ENCODE data around the gene LYRM9.
"Not testable (repeated sequence)": the region's sequence is repeated elsewhere in the genome, so short reads cannot be mapped to it uniquely, and the experiment has no call there.

The LYRM9 gene

DNA sequence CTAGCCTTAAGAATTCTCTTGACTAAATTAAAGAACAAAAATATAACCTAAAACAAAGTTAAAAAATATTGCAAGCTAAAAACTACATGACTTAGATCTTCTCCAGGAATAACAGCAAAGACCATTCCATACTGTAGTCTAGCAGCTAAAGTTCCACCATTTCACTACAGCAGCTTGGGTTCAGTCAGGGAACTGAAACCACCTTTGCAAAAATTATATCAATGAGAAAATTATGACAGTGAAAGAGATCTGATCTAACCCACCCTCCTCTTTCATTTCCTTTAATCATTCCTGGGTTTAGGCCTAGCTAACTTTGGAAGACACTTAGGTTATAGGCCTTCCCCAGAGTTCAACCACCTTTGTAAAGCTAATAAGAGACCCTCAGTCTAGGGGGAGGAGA is 56.5 kb downstream of the LYRM9 start:
- H3K36me3 ChIP-seq (ENCODE audit: control insufficient read depth, low read length), result no peaks in the 10 kb centered on the region
- no peaks in the 10 kb centered on the region for H3F3A ChIP-seq (ENCODE audit: control insufficient read depth, insufficient read depth)
- H3K9me2 ChIP-seq (replicated peaks; ENCODE audit: control insufficient read depth, low read length), result no peaks in the 10 kb centered on the region
- H3K4me3 ChIP-seq (ENCODE audit: low read length), result no peak overlapping the region
- H3K4me1 ChIP-seq (ENCODE audit: control insufficient read depth, low read length), result no peaks in the 10 kb centered on the region
- no peaks in the 10 kb centered on the region for H4K20me1 ChIP-seq (ENCODE audit: control insufficient read depth, insufficient read depth, low read depth, low read length)
- H3K4me2 ChIP-seq (ENCODE audit: low read length), result no peak overlapping the region
- no peaks in the 10 kb centered on the region for H3K9me3 ChIP-seq (ENCODE audit: control insufficient read depth, insufficient read depth, low read length)
- no peaks in the 10 kb centered on the region for H3K27me3 ChIP-seq (ENCODE audit: control insufficient read depth, low read length)
- no peak overlapping the region for H3K27ac ChIP-seq (ENCODE audit: low read depth, low read length)
- TF ChIP-seq, protein P1, sequence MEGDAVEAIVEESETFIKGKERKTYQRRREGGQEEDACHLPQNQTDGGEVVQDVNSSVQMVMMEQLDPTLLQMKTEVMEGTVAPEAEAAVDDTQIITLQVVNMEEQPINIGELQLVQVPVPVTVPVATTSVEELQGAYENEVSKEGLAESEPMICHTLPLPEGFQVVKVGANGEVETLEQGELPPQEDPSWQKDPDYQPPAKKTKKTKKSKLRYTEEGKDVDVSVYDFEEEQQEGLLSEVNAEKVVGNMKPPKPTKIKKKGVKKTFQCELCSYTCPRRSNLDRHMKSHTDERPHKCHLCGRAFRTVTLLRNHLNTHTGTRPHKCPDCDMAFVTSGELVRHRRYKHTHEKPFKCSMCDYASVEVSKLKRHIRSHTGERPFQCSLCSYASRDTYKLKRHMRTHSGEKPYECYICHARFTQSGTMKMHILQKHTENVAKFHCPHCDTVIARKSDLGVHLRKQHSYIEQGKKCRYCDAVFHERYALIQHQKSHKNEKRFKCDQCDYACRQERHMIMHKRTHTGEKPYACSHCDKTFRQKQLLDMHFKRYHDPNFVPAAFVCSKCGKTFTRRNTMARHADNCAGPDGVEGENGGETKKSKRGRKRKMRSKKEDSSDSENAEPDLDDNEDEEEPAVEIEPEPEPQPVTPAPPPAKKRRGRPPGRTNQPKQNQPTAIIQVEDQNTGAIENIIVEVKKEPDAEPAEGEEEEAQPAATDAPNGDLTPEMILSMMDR (IDR thresholded peaks at IDR 0.05; ENCODE audit: low read depth, low read length, poor library complexity, severe bottlenecking), result no peak
- TF ChIP-seq EZH2phosphoT487 (IDR thresholded peaks at IDR 0.05; ENCODE audit: borderline replicate concordance, low read length), result no peak
- H3K79me2 ChIP-seq (ENCODE audit: control insufficient read depth, low read length), result no peaks in the 10 kb centered on the region

DNA sequence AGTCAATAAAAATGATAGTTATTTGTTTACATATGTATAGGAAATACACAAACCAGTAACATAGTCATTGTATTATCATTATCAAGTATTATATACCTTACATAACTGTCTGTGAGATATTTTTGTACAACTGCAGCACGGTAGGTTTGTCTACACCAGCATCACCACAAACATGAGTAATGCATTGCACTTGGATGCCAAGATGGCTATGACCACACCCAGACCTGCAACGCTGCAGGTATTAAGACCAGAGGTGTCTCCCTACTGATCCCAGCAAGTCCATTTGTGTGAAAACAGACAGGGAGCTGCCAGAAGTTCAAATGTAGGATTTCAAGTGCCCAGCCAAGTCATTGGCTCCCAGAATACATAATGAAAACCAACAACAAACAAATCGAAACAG is 58.6 kb downstream of the LYRM9 start:
- H3K9me2 ChIP-seq (replicated peaks; ENCODE audit: control insufficient read depth, low read length), result no peaks in the 10 kb centered on the region

DNA sequence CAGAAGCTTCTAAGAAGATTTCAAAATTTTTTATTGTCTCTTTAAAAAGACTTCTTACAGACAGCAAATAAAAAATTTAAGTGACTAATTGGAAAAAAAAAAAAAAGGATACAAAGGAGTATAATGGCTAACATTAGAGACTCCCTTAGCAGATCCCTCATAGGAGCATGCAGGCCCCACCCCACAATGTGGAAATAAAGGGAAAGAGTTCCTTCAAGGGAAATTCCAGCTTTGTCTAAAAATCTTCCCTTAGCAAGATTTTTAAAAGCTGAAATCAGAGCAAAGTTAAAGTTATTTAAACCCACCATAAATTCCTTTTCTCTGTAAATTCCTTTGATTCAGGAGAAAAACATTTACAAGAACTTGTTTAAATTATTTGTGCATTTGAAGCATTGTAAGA is 60.3 kb downstream of the LYRM9 start:
- Histone ChIP-seq H3K9me2 (replicated peaks; ENCODE audit: control insufficient read depth, low read length) (no peaks in the 10 kb centered on the region), H4K20me1 (ENCODE audit: control insufficient read depth, insufficient read depth, low read depth, low read length) (no peaks in the 10 kb centered on the region), H3K36me3 (ENCODE audit: control insufficient read depth, low read length) (no peaks in the 10 kb centered on the region), H3K27me3 (ENCODE audit: control insufficient read depth, low read length) (peaks cover 3% of the 10 kb centered on the region; the same call in 1 of the 2 replicates), H3K4me1 (ENCODE audit: control insufficient read depth, low read length) (no peaks in the 10 kb centered on the region), H3K4me2 (ENCODE audit: low read length) (no peak overlapping the region), H3K9me3 (ENCODE audit: control insufficient read depth, insufficient read depth, low read length) (no peaks in the 10 kb centered on the region), H3F3A (ENCODE audit: control insufficient read depth, insufficient read depth) (no peaks in the 10 kb centered on the region), H3K4me3 (ENCODE audit: low read length) (no peak overlapping the region), H3K27ac (ENCODE audit: low read depth, low read length) (no peak overlapping the region), H3K79me2 (ENCODE audit: control insufficient read depth, low read length) (no peaks in the 10 kb centered on the region)
- TF ChIP-seq EZH2phosphoT487 (IDR thresholded peaks at IDR 0.05; ENCODE audit: borderline replicate concordance, low read length), result no peak
- TF ChIP-seq, protein P1 (IDR thresholded peaks at IDR 0.05; ENCODE audit: low read depth, low read length, poor library complexity, severe bottlenecking), result no peak

More for the DNA sequence above, 58.6 kb downstream of the LYRM9 start:
- Histone ChIP-seq H3K9me3 (ENCODE audit: control insufficient read depth, insufficient read depth, low read length) (no peaks in the 10 kb centered on the region), H3K79me2 (ENCODE audit: control insufficient read depth, low read length) (no peaks in the 10 kb centered on the region), H4K20me1 (ENCODE audit: control insufficient read depth, insufficient read depth, low read depth, low read length) (no peaks in the 10 kb centered on the region), H3F3A (ENCODE audit: control insufficient read depth, insufficient read depth) (no peaks in the 10 kb centered on the region), H3K27me3 (ENCODE audit: control insufficient read depth, low read length) (no peaks in the 10 kb centered on the region), H3K36me3 (ENCODE audit: control insufficient read depth, low read length) (no peaks in the 10 kb centered on the region), H3K4me3 (ENCODE audit: low read length) (no peak overlapping the region), H3K27ac (ENCODE audit: low read depth, low read length) (no peak overlapping the region), H3K4me2 (ENCODE audit: low read length) (no peak overlapping the region), H3K4me1 (ENCODE audit: control insufficient read depth, low read length) (no peaks in the 10 kb centered on the region)
- TF ChIP-seq, protein P1 (IDR thresholded peaks at IDR 0.05; ENCODE audit: low read depth, low read length, poor library complexity, severe bottlenecking), result no peak
- TF ChIP-seq EZH2phosphoT487 (IDR thresholded peaks at IDR 0.05; ENCODE audit: borderline replicate concordance, low read length), result no peak

DNA sequence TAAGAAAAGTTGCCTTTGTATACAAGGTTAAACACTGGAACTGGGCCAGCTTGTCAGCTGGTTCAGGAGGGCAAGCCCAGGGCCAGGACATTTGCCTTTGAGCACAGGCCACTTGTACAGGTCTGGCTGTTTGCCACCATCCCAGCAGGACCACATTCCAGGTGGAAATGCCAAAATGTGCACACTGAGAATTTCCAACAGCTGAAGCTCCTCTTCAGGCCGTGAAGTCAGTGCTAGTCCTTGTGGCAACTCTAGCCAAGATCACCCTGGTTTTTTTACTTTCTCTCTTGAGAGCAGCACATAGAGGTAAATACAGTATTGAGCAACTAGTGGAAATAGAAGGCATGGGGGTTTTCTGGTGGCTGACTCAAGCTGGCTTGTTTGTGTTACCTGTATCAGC is 63.3 kb downstream of the LYRM9 start:
- H3K36me3 ChIP-seq (ENCODE audit: control insufficient read depth, low read length); H3K4me1 ChIP-seq (ENCODE audit: control insufficient read depth, low read length); H3K27ac ChIP-seq (ENCODE audit: low read depth, low read length); H3K4me3 ChIP-seq (ENCODE audit: low read length); H3K27me3 ChIP-seq (ENCODE audit: control insufficient read depth, low read length); H3F3A ChIP-seq (ENCODE audit: control insufficient read depth, insufficient read depth); H3K4me2 ChIP-seq (ENCODE audit: low read length); H3K9me3 ChIP-seq (ENCODE audit: control insufficient read depth, insufficient read depth, low read length); H3K9me2 ChIP-seq (replicated peaks; ENCODE audit: control insufficient read depth, low read length); H3K79me2 ChIP-seq (ENCODE audit: control insufficient read depth, low read length); H4K20me1 ChIP-seq (ENCODE audit: control insufficient read depth, insufficient read depth, low read depth, low read length): not testable (repeated sequence)

DNA sequence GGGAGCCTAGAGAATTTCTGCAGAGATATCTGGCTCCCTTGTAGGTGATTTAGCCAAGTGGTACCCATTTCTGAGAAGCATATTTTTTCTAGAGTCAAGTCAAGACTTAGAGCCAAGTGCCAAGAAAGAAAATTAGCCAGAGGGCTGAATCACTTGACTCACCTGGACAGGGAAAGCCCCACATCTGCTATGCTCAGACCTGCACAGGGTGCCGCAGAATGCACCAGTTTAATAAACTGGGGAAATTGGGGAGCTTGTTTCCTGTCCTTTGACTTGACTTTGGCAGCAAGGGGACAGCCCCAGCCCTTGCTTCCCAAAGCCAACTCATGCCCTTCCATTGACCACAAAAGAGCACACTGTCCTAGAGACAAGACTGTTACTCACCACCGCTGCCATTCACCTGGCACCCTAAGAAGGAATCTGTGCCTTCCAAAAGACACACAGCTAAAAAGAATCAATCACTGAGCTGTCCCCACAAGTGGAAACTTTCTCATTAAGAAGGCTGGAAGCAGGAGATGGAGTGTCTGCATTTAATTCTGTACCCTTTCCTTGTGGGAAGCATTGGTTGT is 63.9 kb downstream of the LYRM9 start:
- H3K36me3 ChIP-seq (ENCODE audit: control insufficient read depth, low read length); H3K4me1 ChIP-seq (ENCODE audit: control insufficient read depth, low read length); H3F3A ChIP-seq (ENCODE audit: control insufficient read depth, insufficient read depth); H3K4me3 ChIP-seq (ENCODE audit: low read length); H4K20me1 ChIP-seq (ENCODE audit: control insufficient read depth, insufficient read depth, low read depth, low read length); H3K27ac ChIP-seq (ENCODE audit: low read depth, low read length); H3K27me3 ChIP-seq (ENCODE audit: control insufficient read depth, low read length); H3K4me2 ChIP-seq (ENCODE audit: low read length); H3K79me2 ChIP-seq (ENCODE audit: control insufficient read depth, low read length); H3K9me2 ChIP-seq (replicated peaks; ENCODE audit: control insufficient read depth, low read length); H3K9me3 ChIP-seq (ENCODE audit: control insufficient read depth, insufficient read depth, low read length): not testable (repeated sequence)
